Activated CD8-positive, alpha-beta memory T cell treated with anti-CD3 and anti-CD28 coated beads, Interleukin-2, amount 50 U/mL, for 24 hours (primary cell): Measurements from ENCODE around the gene RAET1L.
"Not testable (repeated sequence)": the region's sequence is repeated elsewhere in the genome, so short reads cannot be mapped to it uniquely, and the experiment has no call there.

ENCODE experiments used
- DNase-seq: peaks from one replicate; pipeline ENCODE4 v3.0.0-alpha.2; 2020; ENCODE audit errors: extremely low read depth

Gene RAET1L

GRCh38 chr6:150016324-150017185 is 8.8 kb downstream of the RAET1L start:
- no peak for DNase-seq

- DNase-seq = not testable (repeated sequence)
Measured at GRCh38 chr6:150015281-150016001, 9.9 kb downstream of the RAET1L start.

- DNase-seq = not testable (repeated sequence)
Measured at GRCh38 chr6:150014623-150015280, 10.6 kb downstream of the RAET1L start.

GRCh38 chr6:150013785-150014622 is 11.3 kb downstream of the RAET1L start:
- not testable (repeated sequence) for DNase-seq

- not testable (repeated sequence) for DNase-seq
Measured at GRCh38 chr6:150012846-150013784, 12.2 kb downstream of the RAET1L start.

GRCh38 chr6:150008588-150008987 is 16.7 kb downstream of the RAET1L start:
- DNase-seq = no peak

GRCh38 chr6:150006961-150007464 is 18.3 kb downstream of the RAET1L start:
- DNase-seq = no peak

GRCh38 chr6:150005761-150006651 is 19.3 kb downstream of the RAET1L start:
- no peak for DNase-seq

GRCh38 chr6:150004783-150005717 is 20.3 kb downstream of the RAET1L start:
- DNase-seq = peak; percentile 72

GRCh38 chr6:150004101-150004782 is 21.1 kb downstream of the RAET1L start:
- DNase-seq = no peak

GRCh38 chr6:150003599-150003998 is 21.7 kb downstream of the RAET1L start:
- DNase-seq = not testable (repeated sequence)

- no peak for DNase-seq
Measured at GRCh38 chr6:150002710-150003109, 22.6 kb downstream of the RAET1L start.

- no peak for DNase-seq
Measured at GRCh38 chr6:150001295-150002008, 23.9 kb downstream of the RAET1L start.

GRCh38 chr6:149999636-150000035 is 25.7 kb downstream of the RAET1L start:
- no peak for DNase-seq

- DNase-seq = no peak
Measured at GRCh38 chr6:149995971-149996370, 29.4 kb downstream of the RAET1L start.

GRCh38 chr6:149995235-149995750 is 30.0 kb downstream of the RAET1L start:
- DNase-seq = no peak
